ENCODE measurements around the gene SKAP1.

GRCh38 chr17:48162946-48163506, 267.0 kb downstream of the SKAP1 start:
- TF ChIP-seq, protein P1, sequence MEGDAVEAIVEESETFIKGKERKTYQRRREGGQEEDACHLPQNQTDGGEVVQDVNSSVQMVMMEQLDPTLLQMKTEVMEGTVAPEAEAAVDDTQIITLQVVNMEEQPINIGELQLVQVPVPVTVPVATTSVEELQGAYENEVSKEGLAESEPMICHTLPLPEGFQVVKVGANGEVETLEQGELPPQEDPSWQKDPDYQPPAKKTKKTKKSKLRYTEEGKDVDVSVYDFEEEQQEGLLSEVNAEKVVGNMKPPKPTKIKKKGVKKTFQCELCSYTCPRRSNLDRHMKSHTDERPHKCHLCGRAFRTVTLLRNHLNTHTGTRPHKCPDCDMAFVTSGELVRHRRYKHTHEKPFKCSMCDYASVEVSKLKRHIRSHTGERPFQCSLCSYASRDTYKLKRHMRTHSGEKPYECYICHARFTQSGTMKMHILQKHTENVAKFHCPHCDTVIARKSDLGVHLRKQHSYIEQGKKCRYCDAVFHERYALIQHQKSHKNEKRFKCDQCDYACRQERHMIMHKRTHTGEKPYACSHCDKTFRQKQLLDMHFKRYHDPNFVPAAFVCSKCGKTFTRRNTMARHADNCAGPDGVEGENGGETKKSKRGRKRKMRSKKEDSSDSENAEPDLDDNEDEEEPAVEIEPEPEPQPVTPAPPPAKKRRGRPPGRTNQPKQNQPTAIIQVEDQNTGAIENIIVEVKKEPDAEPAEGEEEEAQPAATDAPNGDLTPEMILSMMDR (IDR thresholded peaks at IDR 0.05; ENCODE audit: low read depth, low read length): no peak
- TF ChIP-seq EZH2phosphoT487 (IDR thresholded peaks at IDR 0.05; ENCODE audit: low read depth): no peak
